Measurements from ENCODE around the gene ZC3H10.
A peak's percentile ranks its signal among the peaks of the same experiment; 100 is the strongest.
"Not testable (repeated sequence)": the region's sequence is repeated elsewhere in the genome, so short reads cannot be mapped to it uniquely, and the experiment has no call there.

The ZC3H10 gene

GRCh38 chr12:56152756-56153677 is 35.0 kb downstream of the ZC3H10 start:
- peaks cover 0 to 7% (median 0%) of the 10 kb centered on the region in 3 donors for H3K36me3 ChIP-seq
- H3K27me3 ChIP-seq: no peaks in the 10 kb centered on the region
- H3K4me1 ChIP-seq: peaks cover 0 to 23% (median 17%) of the 10 kb centered on the region in 4 donors
- peak overlapping the region; percentile 58 to 59 for H3K4me3 ChIP-seq
- peak overlapping the region; percentile 80 to 88 for H3K27ac ChIP-seq
- no peak for DNase-seq
- no peak for TF ChIP-seq CTCF (IDR thresholded peaks at IDR 0.05)
- no peaks in the 10 kb centered on the region for H3K9me3 ChIP-seq
- intact Hi-C loops (cut with DNase I; ENCODE audit: low total_unique reads): no loop called here

GRCh38 chr12:56153678-56154065 is 35.6 kb downstream of the ZC3H10 start:
- Histone ChIP-seq H3K27ac (no peak overlapping the region), H3K4me1 (peaks cover 0 to 23% (median 17%) of the 10 kb centered on the region in 4 donors), H3K36me3 (peaks cover 0 to 7% (median 0%) of the 10 kb centered on the region in 3 donors), H3K4me3 (no peak overlapping the region), H3K9me3 (no peaks in the 10 kb centered on the region), H3K27me3 (no peaks in the 10 kb centered on the region)
- no peak for TF ChIP-seq CTCF (IDR thresholded peaks at IDR 0.05)
- no peak for DNase-seq
- intact Hi-C loops (cut with DNase I; ENCODE audit: low total_unique reads): no loop called here

DNA sequence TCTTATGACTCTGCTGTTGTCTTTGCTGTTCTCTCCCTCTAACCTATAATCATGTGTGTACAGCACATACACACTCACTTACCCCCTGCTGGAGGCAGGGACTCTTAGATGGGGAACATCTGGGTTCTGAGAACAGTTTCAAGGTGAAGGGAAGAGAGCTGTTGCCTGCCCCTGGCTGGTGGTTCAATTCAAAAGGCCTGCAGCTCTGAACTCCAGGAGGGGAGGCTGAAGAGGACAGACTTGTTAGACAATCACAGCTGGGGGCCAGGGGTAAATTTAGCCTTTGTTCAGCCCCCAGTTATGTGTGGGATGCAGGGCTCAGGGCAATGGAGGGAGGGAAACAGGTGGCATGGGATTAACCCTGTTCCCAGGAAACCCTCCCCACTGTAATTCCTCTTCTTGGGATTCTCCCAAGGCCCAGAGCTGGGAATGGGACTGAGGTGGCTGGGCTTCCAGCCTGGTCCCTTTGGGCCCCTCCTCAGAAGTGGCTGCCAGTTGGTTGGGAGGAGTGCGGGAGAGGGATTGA is 36.2 kb downstream of the ZC3H10 start:
- Histone ChIP-seq H3K4me3 (no peak overlapping the region), H3K9me3 (no peaks in the 10 kb centered on the region), H3K36me3 (peaks cover under 1 to 10% (median 1%) of the 10 kb centered on the region in 3 donors), H3K27ac (no peak overlapping the region), H3K4me1 (peaks cover 0 to 23% (median 17%) of the 10 kb centered on the region in 4 donors), H3K27me3 (no peaks in the 10 kb centered on the region)
- intact Hi-C loops (cut with DNase I; ENCODE audit: low total_unique reads): no loop called here
- DNase-seq: no peak
- no peak for TF ChIP-seq CTCF (IDR thresholded peaks at IDR 0.05)

GRCh38 chr12:56154818-56155217 is 36.8 kb downstream of the ZC3H10 start:
- intact Hi-C loops (cut with DNase I; ENCODE audit: low total_unique reads): no loop called here
- Histone ChIP-seq H3K9me3 (no peaks in the 10 kb centered on the region), H3K4me3 (no peak overlapping the region), H3K4me1 (peaks cover 0 to 25% (median 18%) of the 10 kb centered on the region in 4 donors), H3K27me3 (no peaks in the 10 kb centered on the region), H3K27ac (no peak overlapping the region), H3K36me3 (peaks cover 6 to 15% (median 6%) of the 10 kb centered on the region in 3 donors)
- no peak for DNase-seq
- no peak for TF ChIP-seq CTCF (IDR thresholded peaks at IDR 0.05)

DNA sequence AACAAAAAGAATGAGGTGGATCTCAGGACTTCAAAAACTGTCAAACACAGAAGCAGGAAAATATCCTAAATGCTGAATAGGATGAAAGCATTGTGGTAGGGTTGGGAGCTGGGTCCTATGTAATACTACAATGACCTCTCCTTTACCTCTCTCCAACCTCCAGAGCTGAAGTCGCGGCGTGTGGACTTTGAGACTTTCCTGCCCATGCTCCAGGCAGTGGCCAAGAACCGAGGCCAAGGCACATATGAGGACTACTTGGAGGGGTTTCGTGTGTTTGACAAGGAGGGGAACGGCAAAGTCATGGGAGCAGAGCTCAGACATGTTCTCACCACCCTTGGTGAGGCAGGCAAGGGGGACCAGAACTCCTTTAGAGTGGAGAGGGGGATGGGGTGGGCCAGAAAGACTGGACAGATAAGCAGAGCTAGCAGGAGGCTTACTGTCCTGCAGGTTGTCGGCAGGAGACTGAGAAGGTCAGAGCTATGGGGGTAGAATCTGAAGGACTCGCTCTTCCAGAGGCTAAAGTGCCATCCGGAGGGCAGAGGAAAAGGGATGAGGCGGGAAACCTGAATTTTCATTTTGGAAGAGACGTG is 37.3 kb downstream of the ZC3H10 start:
- H3K4me1 ChIP-seq: peaks cover 0 to 30% (median 22%) of the 10 kb centered on the region in 4 donors

DNA sequence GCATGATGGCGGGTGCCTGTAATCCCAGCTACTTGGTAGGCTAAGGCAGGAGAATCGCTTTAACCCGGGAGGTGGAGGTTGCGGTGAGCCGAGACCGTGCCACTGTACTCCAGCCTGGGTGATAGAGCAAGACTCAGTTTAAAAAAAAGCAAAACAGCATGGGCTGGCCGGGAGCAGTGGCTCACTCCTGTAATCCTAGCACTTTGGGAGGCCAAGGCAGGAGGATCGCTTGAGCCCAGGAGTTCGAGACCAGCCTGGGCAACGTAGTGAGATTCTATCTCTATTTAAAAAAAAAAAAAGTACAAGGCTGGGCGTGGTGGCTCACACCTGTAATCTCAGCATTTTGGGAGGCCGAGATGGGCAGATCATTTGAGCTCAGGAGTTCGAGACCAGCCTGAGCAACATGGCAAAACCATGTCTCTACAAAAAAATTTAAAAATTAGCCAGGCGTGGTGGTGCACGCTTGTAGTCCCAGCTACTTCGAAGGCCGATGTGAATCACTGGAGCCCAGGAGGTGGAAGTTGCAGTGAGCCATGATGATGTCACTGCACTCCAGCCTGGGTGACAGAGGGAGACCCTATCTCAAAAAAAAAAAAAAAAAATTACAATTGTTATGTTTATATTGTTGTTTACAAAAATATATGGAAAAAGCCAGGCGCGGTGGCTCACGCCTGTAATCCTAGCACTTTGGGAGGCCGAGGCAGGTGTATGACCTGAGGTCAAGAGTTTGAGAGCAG is 38.6 kb downstream of the ZC3H10 start:
- Histone ChIP-seq H3K4me1 (peaks cover 0 to 39% (median 29%) of the 10 kb centered on the region in 4 donors), H3K4me3 (peak overlapping the region; percentile 77 to 93), H3K27ac (peak overlapping the region; percentile 95 to 99), H3K36me3 (peaks cover 24 to 34% (median 24%) of the 10 kb centered on the region in 3 donors)
- DNase-seq; H3K9me3 ChIP-seq; H3K27me3 ChIP-seq; intact Hi-C loops (cut with DNase I; ENCODE audit: low total_unique reads): not testable (repeated sequence)

More for the DNA sequence above, 37.3 kb downstream of the ZC3H10 start:
- no peak for TF ChIP-seq CTCF (IDR thresholded peaks at IDR 0.05)
- no peak overlapping the region for H3K27ac ChIP-seq
- intact Hi-C loops (cut with DNase I; ENCODE audit: low total_unique reads): no loop called here
- H3K36me3 ChIP-seq: peaks cover 11 to 21% (median 12%) of the 10 kb centered on the region in 3 donors
- H3K27me3 ChIP-seq: no peaks in the 10 kb centered on the region
- DNase-seq: no peak
- H3K9me3 ChIP-seq: no peaks in the 10 kb centered on the region
- no peak overlapping the region for H3K4me3 ChIP-seq

Measured in tibial artery (tissue), 4 donors.